ENCODE data around the gene OPN5.

The OPN5 gene

DNA sequence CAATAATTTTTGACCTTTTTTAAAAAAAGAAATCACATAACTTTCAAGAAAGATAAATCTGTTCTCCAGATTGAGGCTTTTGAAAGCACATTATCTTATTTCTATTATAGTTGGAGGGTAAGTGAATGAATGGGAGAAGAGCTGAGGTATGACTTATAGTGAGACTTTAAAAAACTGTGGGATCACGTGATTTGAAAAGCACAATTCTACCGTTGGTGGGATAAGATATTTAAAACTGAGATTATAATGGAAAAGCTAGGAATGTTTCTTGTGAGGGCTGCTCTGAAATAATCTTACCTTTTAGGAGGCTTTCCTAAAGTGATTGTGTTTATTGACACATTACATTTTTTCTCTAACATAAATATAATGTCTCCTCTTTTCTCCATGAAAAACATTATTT lies 9.5 kb upstream of the OPN5 start:
- Mint-ChIP-seq H3K9me3 (no peaks in the 10 kb centered on the region), H3K27ac (no peak overlapping the region)
- DNase-seq, result no peak

DNA sequence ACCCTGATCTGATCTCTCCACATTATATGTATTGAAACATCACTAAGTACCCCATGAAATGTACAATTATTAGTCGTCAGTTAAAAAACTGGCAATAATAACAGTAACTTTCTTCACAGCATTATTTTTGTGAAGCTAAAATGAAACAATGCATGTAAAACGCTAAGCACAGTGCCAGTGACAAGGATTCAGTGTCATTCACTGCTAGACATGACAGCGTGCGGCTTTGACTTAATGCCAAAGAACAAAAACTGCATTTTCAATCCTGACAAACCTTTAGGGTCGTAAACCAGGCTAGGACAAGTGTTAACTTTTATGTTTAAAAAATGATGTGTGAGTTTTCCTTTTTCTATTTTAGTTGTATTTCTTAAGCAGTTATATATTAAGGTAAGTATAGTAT lies 8.8 kb upstream of the OPN5 start:
- no peak for DNase-seq
- Mint-ChIP-seq H3K9me3 (no peaks in the 10 kb centered on the region), H3K27me3 (peaks cover 10% of the 10 kb centered on the region), H3K4me3 (no peak overlapping the region), H3K4me1 (no peaks in the 10 kb centered on the region), H3K27ac (no peak overlapping the region)
- no peak for ATAC-seq

More for the DNA sequence above, 9.5 kb upstream of the OPN5 start:
- ATAC-seq, result no peak
- Mint-ChIP-seq H3K4me3 (no peak overlapping the region), H3K27me3 (peaks cover 16% of the 10 kb centered on the region), H3K4me1 (no peaks in the 10 kb centered on the region)

DNA sequence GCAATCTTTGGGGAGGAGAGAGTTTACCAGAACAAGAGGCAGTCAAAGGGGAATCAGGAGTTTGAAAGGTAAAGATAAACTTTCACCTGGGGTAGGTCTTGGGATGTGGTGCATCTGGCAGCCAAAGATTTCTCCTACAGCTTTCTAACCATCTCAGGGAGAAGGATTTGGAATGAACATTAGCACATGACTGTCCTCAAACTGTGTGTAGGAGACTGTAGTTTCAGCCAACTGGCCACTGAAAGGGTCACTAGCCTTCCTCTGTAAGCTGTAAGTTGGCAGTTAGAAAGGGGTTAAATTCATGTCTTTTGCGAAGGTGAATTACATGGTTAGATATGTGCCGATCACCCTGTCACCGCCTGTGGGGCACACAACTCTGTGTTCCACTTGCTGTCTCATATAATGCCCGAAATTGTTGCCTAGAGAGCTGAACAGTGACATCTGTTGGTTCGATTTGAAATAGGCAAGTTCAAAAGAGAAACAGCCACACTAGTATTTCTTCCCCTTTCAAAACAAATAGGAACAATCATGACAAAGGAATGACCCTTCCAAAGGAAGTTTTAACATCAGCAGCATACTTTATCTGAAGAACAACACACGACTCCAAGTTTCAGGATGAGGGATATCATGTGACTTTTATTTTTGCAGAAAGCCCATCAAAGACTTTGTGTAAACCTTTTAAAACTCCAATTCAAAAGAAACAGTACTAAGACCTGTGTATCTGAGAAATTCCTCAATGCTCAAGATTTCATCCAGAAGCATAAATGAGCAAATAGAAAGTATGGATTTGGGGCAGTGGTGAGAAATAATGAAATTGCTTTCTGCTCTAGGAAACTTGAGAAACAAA lies 1.1 kb upstream of the OPN5 start:
- ATAC-seq (peak; percentile 95), DNase-seq (peak; percentile 25 to 37)
- Mint-ChIP-seq H3K4me1 (peaks cover 9% of the 10 kb centered on the region), H3K4me3 (no peak overlapping the region), H3K9me3 (no peaks in the 10 kb centered on the region), H3K27ac (peak overlapping the region in 1 of 2 donors; percentile 50), H3K27me3 (no peaks in the 10 kb centered on the region)

DNA sequence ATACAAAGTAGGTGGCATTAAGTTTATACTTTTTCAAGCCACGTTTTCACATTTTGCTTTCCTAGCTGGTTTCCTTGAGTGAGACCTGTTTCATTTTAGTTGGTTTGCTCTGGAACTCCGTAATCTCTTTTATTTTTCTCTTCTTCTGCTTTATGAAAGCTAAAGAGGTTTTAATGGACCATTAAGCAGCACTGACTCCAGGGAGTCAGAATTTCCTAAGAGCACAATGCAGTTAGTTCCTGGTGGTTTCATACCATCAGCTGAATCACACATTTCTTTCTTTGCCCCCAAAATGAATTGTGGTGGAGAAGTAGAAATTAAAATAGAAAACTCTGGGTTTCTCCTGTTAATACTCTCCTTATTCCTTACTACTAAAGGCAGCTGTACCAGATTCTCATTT lies 3.4 kb downstream of the OPN5 start:
- Mint-ChIP-seq H3K4me1 (peaks cover 8% of the 10 kb centered on the region), H3K27ac (no peak overlapping the region), H3K4me3 (no peak overlapping the region), H3K9me3 (no peaks in the 10 kb centered on the region), H3K27me3 (peaks cover 24% of the 10 kb centered on the region)
- ATAC-seq (no peak), DNase-seq (no peak)

DNA sequence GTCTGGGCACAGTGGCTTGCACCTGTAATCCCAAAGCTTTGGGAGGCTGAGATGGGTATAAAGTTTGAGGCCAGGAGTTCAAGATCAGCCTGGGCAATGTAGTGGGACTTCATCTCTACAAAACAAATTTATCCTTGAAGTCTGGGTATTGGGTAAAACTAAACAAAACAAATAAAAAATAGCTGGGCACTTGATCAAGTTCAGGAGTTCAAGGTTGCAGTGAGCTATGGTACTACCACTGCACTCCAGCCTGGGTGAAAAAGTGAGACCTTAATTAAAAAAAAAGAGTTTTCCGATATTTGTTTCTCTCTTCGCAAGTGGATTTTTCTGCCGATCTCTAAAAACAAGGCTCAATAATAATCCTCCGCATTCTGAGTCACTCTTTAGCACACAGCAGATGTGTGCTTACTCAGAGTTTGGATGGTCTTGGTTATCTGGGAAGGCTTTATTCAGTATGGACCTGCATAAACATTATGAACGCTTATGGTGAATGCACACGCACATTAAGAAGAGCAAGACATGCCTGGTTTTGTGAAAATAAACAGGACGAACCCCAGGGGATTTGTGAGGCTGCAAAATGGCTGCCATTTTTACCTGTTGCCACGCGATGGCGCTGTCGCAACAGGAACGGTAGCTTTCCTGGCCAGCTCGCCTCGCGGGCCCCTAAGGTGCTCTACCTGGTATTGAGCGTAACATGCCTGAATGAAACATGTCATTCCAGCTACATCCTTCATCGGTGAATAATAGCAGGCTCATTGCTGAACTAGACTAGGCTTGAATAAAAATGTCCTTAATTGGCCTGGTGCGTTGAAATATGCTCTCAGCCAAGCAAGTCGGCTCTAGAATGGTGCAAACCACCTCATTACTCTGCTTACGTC lies 6.0 kb downstream of the OPN5 start:
- Mint-ChIP-seq H3K27ac (no peak overlapping the region), H3K27me3 (peaks cover 26% of the 10 kb centered on the region), H3K9me3 (no peaks in the 10 kb centered on the region), H3K4me1 (no peaks in the 10 kb centered on the region), H3K4me3 (no peak overlapping the region)
- DNase-seq (peak; percentile 44 to 50), ATAC-seq (peak; percentile 73)

DNA sequence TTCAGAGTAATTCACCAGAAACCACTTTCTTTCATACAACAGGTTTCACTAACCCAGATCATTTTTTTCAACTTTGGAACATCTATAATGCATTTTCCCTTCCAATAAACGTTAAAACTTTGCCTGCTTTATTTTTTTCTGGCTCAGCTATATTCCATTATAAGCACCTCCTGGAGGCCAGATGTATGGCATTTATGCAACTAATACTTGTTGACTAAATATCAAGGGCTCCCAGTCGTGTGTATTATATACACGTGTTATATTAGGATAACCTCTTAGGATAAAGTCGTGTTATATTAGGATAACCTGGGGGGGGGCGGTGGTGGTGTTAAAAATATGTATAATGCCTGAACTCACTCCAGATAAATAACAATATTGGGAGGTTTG lies 6.7 kb downstream of the OPN5 start:
- Mint-ChIP-seq H3K27ac (no peak overlapping the region), H3K4me1 (no peaks in the 10 kb centered on the region), H3K4me3 (no peak overlapping the region), H3K9me3 (no peaks in the 10 kb centered on the region), H3K27me3 (peaks cover 26% of the 10 kb centered on the region)
- DNase-seq, result no peak
- no peak for ATAC-seq

DNA sequence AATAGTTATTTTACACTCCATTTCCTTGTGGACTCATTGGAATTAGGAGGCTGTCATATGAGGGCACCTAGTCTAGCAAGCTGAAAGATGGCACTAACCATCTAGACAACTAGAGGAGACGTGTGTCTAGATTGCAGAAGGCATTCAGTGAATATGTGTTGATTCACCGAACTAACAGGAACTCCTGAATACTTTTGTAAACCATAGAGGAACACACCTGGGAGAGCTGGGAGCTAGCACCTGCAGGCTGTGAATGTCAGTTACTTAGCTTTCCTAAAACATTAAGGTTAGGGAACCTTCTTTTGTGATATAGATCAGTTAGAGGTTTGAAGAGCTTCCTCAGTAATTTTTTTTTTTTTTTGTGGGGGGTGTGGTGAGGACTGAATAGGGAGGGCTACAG lies 7.7 kb downstream of the OPN5 start:
- Mint-ChIP-seq H3K4me1 (no peaks in the 10 kb centered on the region), H3K27ac (peak overlapping the region in 1 of 2 donors; percentile 13), H3K27me3 (peaks cover 28% of the 10 kb centered on the region), H3K9me3 (no peaks in the 10 kb centered on the region), H3K4me3 (no peak overlapping the region)
- ATAC-seq (no peak), DNase-seq (no peak)

DNA sequence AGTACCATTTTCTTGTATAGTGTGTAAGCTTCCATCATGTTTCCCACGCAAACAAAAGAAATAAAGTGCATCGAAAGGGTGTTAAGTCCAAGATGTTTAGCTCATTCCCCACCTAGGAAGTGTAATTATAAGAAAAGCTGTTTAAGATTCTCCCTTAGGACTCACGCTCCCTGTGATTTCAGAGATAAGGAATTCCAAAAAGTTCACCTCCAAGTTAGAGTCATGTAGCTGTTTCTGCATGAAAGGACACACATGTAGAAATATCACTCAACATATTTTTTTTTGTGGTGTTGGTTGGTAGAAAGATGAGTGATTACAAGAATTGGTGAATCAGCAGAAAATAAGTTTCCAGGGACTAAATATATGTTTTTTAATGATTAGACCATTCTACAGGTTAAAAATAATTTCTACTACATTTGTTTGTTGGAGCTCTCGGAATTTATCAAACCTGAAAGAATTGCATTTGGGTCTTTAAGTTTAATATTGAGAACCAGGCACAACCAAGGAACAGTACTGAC lies 10.4 kb downstream of the OPN5 start:
- Mint-ChIP-seq H3K27ac (no peak overlapping the region), H3K9me3 (no peaks in the 10 kb centered on the region), H3K4me1 (no peaks in the 10 kb centered on the region), H3K27me3 (peaks cover 27% of the 10 kb centered on the region), H3K4me3 (no peak overlapping the region)
- DNase-seq, result no peak
- no peak for ATAC-seq

DNA sequence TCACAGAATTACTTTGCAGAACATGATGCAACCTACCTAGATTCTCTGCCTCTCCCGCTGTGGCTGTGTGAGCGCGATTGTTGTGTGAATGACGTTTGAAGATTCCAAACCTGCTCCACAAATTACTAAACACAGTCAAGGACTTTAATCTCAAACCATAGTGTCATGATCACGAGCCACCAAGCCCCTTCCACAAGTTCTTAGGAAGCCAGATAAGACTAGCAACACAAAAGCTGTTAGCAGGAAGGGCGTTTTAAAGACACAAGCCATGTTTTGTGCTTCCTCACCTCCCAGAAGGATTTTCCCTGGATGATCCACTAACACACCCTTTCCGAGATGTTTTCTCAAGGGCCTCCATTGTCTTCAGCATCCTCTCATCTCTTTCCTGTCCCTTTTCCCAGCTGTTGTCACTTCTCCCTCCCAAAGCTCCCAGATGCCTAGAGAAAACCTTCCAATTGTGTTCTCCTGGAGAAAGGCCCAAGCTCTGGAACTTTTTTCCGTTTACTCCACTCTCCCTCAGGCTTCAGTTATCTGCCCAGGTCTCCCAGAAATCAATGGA lies 12.8 kb downstream of the OPN5 start:
- DNase-seq, result no peak
- peaks cover 24% of the 10 kb centered on the region for H3K27me3 Mint-ChIP-seq

DNA sequence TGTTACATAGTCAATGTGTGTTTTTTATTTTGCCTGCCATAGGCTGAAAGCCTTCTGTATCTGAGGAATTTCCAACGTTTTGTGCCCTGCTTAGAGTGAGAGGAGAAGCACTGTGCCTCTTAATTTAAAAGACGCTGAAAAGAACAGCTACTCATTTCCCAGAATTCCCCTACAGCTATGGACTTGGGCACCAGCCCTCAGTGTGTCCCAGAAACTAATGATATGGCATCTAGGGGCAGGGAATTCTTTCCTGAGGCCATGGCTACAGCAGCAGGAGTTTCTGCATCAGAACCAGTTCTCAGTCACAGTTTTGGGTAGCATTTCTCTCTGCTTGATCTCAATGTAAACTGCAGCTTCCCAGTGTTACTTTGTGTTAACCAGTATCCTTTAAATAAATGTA lies 20.2 kb downstream of the OPN5 start:
- Mint-ChIP-seq H3K4me1 (no peaks in the 10 kb centered on the region), H3K9me3 (no peaks in the 10 kb centered on the region), H3K27me3 (peaks cover 38% of the 10 kb centered on the region), H3K27ac (no peak overlapping the region), H3K4me3 (no peak overlapping the region)
- DNase-seq, result no peak
- ATAC-seq, result no peak

More for the DNA sequence above, 12.8 kb downstream of the OPN5 start:
- Mint-ChIP-seq H3K4me3 (no peak overlapping the region), H3K4me1 (no peaks in the 10 kb centered on the region), H3K27ac (no peak overlapping the region), H3K9me3 (no peaks in the 10 kb centered on the region)
- ATAC-seq, result no peak

DNA sequence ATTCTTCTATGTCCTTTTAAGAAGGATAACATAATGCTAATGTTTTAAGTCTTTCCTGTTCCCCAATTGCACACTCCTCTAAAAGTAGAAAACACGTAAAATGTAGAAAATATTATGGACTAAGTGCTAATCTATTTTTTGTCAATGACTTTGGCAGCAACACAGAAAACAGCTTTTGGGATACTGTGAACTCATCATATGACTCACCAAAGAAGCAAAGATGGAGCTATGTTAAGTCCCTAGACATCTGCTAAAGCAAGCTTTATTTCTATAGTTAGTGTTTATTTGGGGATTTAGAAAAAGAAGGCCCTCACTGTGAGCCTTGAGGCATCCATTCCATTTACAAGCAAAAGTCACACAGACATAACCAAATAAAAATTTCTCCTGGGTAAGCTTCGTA lies 23.0 kb downstream of the OPN5 start:
- ATAC-seq, result no peak

DNA sequence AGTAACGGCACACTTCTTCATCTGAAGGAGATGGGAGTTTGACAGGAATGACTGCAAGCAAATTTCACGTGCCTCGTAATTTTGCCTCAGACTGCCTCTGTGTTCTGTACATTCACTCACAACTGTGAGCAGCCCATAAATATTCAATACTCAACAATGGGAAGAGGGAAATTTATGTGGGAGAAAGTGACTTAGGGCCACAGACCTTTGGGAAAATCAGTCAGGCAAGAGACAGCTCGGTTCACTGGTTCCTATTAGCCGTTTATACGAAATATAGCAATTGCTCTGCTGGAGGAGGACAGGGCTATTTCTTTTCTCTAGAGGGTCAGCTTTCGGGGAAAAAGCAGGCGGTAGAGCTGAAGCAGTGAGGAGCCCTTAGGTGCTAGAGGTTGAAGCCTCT lies 28.0 kb downstream of the OPN5 start:
- DNase-seq, result no peak
- no peak for ATAC-seq
- no peaks in the 10 kb centered on the region for H3K4me1 Mint-ChIP-seq
- H3K27me3 Mint-ChIP-seq, result peaks cover 28% of the 10 kb centered on the region
- no peaks in the 10 kb centered on the region for H3K9me3 Mint-ChIP-seq
- H3K27ac Mint-ChIP-seq, result no peak overlapping the region
- H3K4me3 Mint-ChIP-seq, result no peak overlapping the region

More for the DNA sequence above, 23.0 kb downstream of the OPN5 start:
- no peak overlapping the region for H3K4me3 Mint-ChIP-seq
- no peaks in the 10 kb centered on the region for H3K9me3 Mint-ChIP-seq
- no peaks in the 10 kb centered on the region for H3K4me1 Mint-ChIP-seq
- no peak for DNase-seq
- no peak overlapping the region for H3K27ac Mint-ChIP-seq
- peaks cover 49% of the 10 kb centered on the region for H3K27me3 Mint-ChIP-seq

DNA sequence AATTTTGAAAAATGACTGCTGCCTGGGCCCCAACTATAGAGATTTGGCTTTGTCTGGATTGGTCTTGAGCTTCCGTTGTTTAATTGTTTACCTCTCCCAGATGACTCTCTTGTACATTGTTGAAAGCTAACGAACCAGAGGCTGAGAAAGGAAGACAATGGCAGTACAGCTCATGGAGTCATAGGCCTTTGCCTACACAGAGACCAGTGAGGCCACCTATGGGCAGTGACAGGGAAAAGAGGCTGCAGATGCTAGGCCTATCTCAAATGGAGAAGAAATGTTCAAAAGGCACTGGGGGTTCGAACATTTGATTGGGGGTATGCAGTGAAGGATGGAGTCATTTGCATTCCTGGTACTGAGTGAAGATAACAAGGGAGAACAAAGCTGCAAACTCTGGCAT lies 29.1 kb downstream of the OPN5 start:
- no peak for DNase-seq
- H3K9me3 Mint-ChIP-seq, result no peaks in the 10 kb centered on the region
- H3K27ac Mint-ChIP-seq, result no peak overlapping the region
- no peak overlapping the region for H3K4me3 Mint-ChIP-seq
- H3K4me1 Mint-ChIP-seq, result no peaks in the 10 kb centered on the region
- ATAC-seq, result no peak
- peaks cover 28% of the 10 kb centered on the region for H3K27me3 Mint-ChIP-seq

DNA sequence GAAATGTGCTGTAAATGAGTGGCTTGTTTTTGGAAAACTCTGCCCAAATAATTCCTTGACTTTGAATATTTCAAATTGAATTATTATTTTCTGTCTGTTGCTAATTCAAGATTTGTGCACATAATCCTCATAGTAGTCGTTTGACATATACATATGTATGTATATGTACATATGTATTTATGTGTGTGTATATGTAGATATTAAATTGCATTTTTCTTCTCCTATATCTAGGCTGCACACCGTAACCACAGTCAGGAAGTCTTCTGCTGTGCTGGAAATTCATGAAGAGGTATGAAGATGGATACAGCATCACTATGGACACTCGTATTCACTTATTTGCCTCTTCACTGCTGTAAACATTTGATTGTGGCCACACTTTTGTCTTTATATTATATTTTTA lies 29.6 kb downstream of the OPN5 start:
- Mint-ChIP-seq H3K4me1 (no peaks in the 10 kb centered on the region), H3K9me3 (no peaks in the 10 kb centered on the region), H3K4me3 (no peak overlapping the region), H3K27me3 (peaks cover 30% of the 10 kb centered on the region), H3K27ac (no peak overlapping the region)
- no peak for ATAC-seq
- no peak for DNase-seq

DNA sequence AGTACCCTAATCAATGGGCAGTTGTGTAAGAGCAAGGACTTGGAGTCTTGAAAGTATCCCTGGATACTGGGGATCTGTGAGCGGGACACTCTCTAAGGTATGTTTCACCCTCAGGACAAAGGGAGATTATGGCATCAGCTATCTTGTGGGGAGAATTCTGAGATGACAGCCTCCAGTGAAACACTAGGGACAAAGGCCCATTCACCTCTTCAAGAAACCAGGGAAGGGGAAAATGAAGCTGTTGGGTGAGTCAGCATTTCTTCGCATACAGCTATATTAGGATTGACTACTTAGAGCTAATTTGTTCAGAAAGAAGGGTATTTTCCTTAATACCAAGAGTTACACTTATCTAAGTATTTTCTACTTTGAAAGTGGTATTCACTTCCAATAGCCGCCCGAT lies 35.9 kb downstream of the OPN5 start:
- DNase-seq, result no peak
- Mint-ChIP-seq H3K27me3 (peaks cover 39% of the 10 kb centered on the region), H3K27ac (no peak overlapping the region), H3K4me3 (no peak overlapping the region), H3K9me3 (no peaks in the 10 kb centered on the region), H3K4me1 (no peaks in the 10 kb centered on the region)
- ATAC-seq, result no peak

DNA sequence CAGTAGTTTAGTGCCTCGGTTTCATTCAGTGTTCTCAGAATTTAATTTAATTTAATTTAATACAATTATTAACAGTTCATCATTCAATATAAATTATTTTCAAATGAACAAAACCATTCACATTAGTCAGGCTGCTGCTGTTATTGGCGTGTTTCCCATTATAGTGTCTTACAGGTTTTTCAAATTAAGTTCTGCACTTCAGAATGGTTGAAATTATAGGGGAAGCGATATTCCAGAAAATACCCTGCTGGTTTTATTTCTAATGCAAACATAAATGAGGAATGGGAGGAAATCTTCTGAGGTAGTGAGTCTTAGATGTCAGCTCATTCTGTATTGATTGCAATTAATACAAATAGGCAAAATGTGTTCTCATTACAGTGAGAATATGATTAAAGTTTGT lies 37.6 kb downstream of the OPN5 start:
- H3K4me1 Mint-ChIP-seq, result no peaks in the 10 kb centered on the region
- DNase-seq (no peak), ATAC-seq (no peak)
- H3K27ac Mint-ChIP-seq, result no peak overlapping the region
- no peaks in the 10 kb centered on the region for H3K9me3 Mint-ChIP-seq
- peaks cover 52% of the 10 kb centered on the region for H3K27me3 Mint-ChIP-seq
- no peak overlapping the region for H3K4me3 Mint-ChIP-seq

Data from stimulated activated naive CD8-positive, alpha-beta T cell treated with anti-CD3 and anti-CD28 coated beads, Interleukin-15, amount 100 ng/mL, for 72 hours (primary cell).